Adrenal gland (tissue), 5 donors: ENCODE measurements around the gene VPS54.

Experiments
- POLR2A ChIP-seq, 2 donors: fragments of 450-650 bp; IDR thresholded peaks; one replicate each; pipeline ENCODE4 v1.6.1; 2017; ENCODE audit warnings: antibody characterized with exemption in 2 of 2, mild to moderate bottlenecking in 2 of 2, moderate library complexity in 1 of 2
- TF ChIP-seq, protein P1 (sequence below), 6 experiments: fragments of 450-650 bp in 4 of 6; fragments of 200-600 bp in 2 of 6; sonication (generic) in 1 of 6; IDR thresholded peaks; 1 replicate in 5 of 6; 2 replicates in 1 of 6; pipeline versions ENCODE4 v1.5.1 to v1.8.0; 2016 to 2021; ENCODE audit warnings: antibody characterized with exemption in 6 of 6, mild to moderate bottlenecking in 2 of 6, moderate library complexity in 1 of 6
- donor health status: DM: no; HTN: no; CAD: no.

GRCh38 chr2:63872571-63873328, 146.5 kb downstream of the VPS54 start:
- no peak for TF ChIP-seq POLR2A (IDR thresholded peaks at IDR 0.05)
- TF ChIP-seq, protein P1, sequence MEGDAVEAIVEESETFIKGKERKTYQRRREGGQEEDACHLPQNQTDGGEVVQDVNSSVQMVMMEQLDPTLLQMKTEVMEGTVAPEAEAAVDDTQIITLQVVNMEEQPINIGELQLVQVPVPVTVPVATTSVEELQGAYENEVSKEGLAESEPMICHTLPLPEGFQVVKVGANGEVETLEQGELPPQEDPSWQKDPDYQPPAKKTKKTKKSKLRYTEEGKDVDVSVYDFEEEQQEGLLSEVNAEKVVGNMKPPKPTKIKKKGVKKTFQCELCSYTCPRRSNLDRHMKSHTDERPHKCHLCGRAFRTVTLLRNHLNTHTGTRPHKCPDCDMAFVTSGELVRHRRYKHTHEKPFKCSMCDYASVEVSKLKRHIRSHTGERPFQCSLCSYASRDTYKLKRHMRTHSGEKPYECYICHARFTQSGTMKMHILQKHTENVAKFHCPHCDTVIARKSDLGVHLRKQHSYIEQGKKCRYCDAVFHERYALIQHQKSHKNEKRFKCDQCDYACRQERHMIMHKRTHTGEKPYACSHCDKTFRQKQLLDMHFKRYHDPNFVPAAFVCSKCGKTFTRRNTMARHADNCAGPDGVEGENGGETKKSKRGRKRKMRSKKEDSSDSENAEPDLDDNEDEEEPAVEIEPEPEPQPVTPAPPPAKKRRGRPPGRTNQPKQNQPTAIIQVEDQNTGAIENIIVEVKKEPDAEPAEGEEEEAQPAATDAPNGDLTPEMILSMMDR (IDR thresholded peaks at IDR 0.05), result no peak
